ENCODE data around the gene MCOLN1.
"Not testable (repeated sequence)": the region's sequence is repeated elsewhere in the genome, so short reads cannot be mapped to it uniquely, and the experiment has no call there.

The MCOLN1 gene

GRCh38 chr19:7526059-7526929 is 3.9 kb downstream of the MCOLN1 start:
- DNase-seq = no peak

GRCh38 chr19:7527516-7528191 is 5.2 kb downstream of the MCOLN1 start:
- DNase-seq = no peak

- DNase-seq = no peak
Observed at GRCh38 chr19:7528192-7528519, 5.7 kb downstream of the MCOLN1 start.

- DNase-seq = no peak
Observed at GRCh38 chr19:7528522-7529245, 6.3 kb downstream of the MCOLN1 start.

- DNase-seq = no peak
Observed at GRCh38 chr19:7529246-7529600, 6.8 kb downstream of the MCOLN1 start.

- no peak for DNase-seq
Observed at GRCh38 chr19:7529610-7530490, 7.4 kb downstream of the MCOLN1 start.

- DNase-seq = no peak
Observed at GRCh38 chr19:7533281-7533885, 11.0 kb downstream of the MCOLN1 start.

GRCh38 chr19:7533925-7534480 is 11.6 kb downstream of the MCOLN1 start:
- DNase-seq = peak; percentile 52

- peak; percentile 84 for DNase-seq
Observed at GRCh38 chr19:7534531-7535046, 12.2 kb downstream of the MCOLN1 start.

GRCh38 chr19:7535047-7535997 is 12.9 kb downstream of the MCOLN1 start, which contains the start of gene PNPLA6:
Gene PNPLA6 (plus strand): TSS chr19:7535717. CDS start chr19:7535789, 72 bp downstream.
- DNase-seq = peak; percentile 86

GRCh38 chr19:7535998-7536695 is 13.7 kb downstream of the MCOLN1 start:
- no peak for DNase-seq

GRCh38 chr19:7538990-7539389 is 16.6 kb downstream of the MCOLN1 start:
- DNase-seq = not testable (repeated sequence)

- no peak for DNase-seq
Observed at GRCh38 chr19:7539827-7540425, 17.5 kb downstream of the MCOLN1 start.

GRCh38 chr19:7540761-7541474 is 18.5 kb downstream of the MCOLN1 start:
- DNase-seq = no peak

GRCh38 chr19:7541475-7541824 is 19.0 kb downstream of the MCOLN1 start:
- no peak for DNase-seq

- DNase-seq = no peak
Observed at GRCh38 chr19:7541828-7542443, 19.5 kb downstream of the MCOLN1 start.

GRCh38 chr19:7542556-7543348 is 20.3 kb downstream of the MCOLN1 start:
- DNase-seq = no peak

All from amniotic stem cell (primary cell).